Measurements from ENCODE around the gene PDE3A.
"Not testable (repeated sequence)": the region's sequence is repeated elsewhere in the genome, so short reads cannot be mapped to it uniquely, and the experiment has no call there.

PDE3A gene

GRCh38 chr12:20368114-20368650 is at the start of gene PDE3A:
Gene PDE3A, plus strand, starts transcription at chr12:20368537. Its CDS starts 748 bp downstream, at chr12:20369285.
- Mint-ChIP-seq H3K27ac (no peak within 1 kb of the TSS), H3K4me3 (peak within 1 kb of the TSS; percentile 25 to 51), H3K27me3 (peaks cover 32 to 46% of the 10 kb centered on the region in 2 donors), H3K36me3 (no peaks in the 10 kb centered on the region), H3K9me3 (no peaks in the 10 kb centered on the region), H3K4me1 (peaks cover 8 to 24% of the 10 kb centered on the region in 2 donors)
- DNase-seq: no peak
- no peak for ATAC-seq (replicated peaks)

- no peaks in the 10 kb centered on the region for H3K4me1 Mint-ChIP-seq
- H3K4me3 Mint-ChIP-seq: no peak overlapping the region
- H3K36me3 Mint-ChIP-seq: no peaks in the 10 kb centered on the region
- H3K27ac Mint-ChIP-seq: no peak overlapping the region
- no peaks in the 10 kb centered on the region for H3K9me3 Mint-ChIP-seq
- ATAC-seq (replicated peaks): no peak
- no peaks in the 10 kb centered on the region for H3K27me3 Mint-ChIP-seq
- no peak for DNase-seq
Observed at GRCh38 chr12:20319366-20319765, 49.0 kb upstream of the PDE3A start.

- H3K9me3 Mint-ChIP-seq: no peaks in the 10 kb centered on the region
- H3K36me3 Mint-ChIP-seq: no peaks in the 10 kb centered on the region
- H3K27me3 Mint-ChIP-seq: no peaks in the 10 kb centered on the region
- ATAC-seq (replicated peaks): no peak
- no peak for DNase-seq
- no peaks in the 10 kb centered on the region for H3K4me1 Mint-ChIP-seq
- no peak overlapping the region for H3K4me3 Mint-ChIP-seq
- H3K27ac Mint-ChIP-seq: no peak overlapping the region
Observed at GRCh38 chr12:20320552-20320951, 47.8 kb upstream of the PDE3A start.

GRCh38 chr12:20330826-20331505 is 37.4 kb upstream of the PDE3A start:
- H3K9me3 Mint-ChIP-seq: peaks cover 7 to 12% of the 10 kb centered on the region in 2 donors
- not testable (repeated sequence) for H3K4me3 Mint-ChIP-seq; H3K27ac Mint-ChIP-seq; ATAC-seq (replicated peaks); H3K4me1 Mint-ChIP-seq; DNase-seq; H3K27me3 Mint-ChIP-seq; H3K36me3 Mint-ChIP-seq

- H3K36me3 Mint-ChIP-seq: no peaks in the 10 kb centered on the region
- H3K4me1 Mint-ChIP-seq: no peaks in the 10 kb centered on the region
- ATAC-seq (replicated peaks) (no peak), DNase-seq (no peak)
- no peaks in the 10 kb centered on the region for H3K27me3 Mint-ChIP-seq
- peaks cover 5 to 13% of the 10 kb centered on the region in 2 donors for H3K9me3 Mint-ChIP-seq
- no peak overlapping the region for H3K4me3 Mint-ChIP-seq
- H3K27ac Mint-ChIP-seq: no peak overlapping the region
Observed at GRCh38 chr12:20339060-20339459, 29.3 kb upstream of the PDE3A start.

GRCh38 chr12:20342111-20342510 is 26.2 kb upstream of the PDE3A start:
- Mint-ChIP-seq H3K4me1 (no peaks in the 10 kb centered on the region), H3K4me3 (no peak overlapping the region), H3K27me3 (no peaks in the 10 kb centered on the region), H3K36me3 (no peaks in the 10 kb centered on the region), H3K9me3 (peaks cover 0 to 5% of the 10 kb centered on the region in 2 donors), H3K27ac (no peak overlapping the region)
- no peak for DNase-seq
- no peak for ATAC-seq (replicated peaks)

GRCh38 chr12:20345866-20346265 is 22.5 kb upstream of the PDE3A start:
- no peaks in the 10 kb centered on the region for H3K4me1 Mint-ChIP-seq
- no peak overlapping the region for H3K4me3 Mint-ChIP-seq
- H3K27me3 Mint-ChIP-seq: no peaks in the 10 kb centered on the region
- no peak for DNase-seq
- no peaks in the 10 kb centered on the region for H3K9me3 Mint-ChIP-seq
- no peak overlapping the region for H3K27ac Mint-ChIP-seq
- no peaks in the 10 kb centered on the region for H3K36me3 Mint-ChIP-seq
- ATAC-seq (replicated peaks): no peak

GRCh38 chr12:20350026-20350425 is 18.3 kb upstream of the PDE3A start:
- no peaks in the 10 kb centered on the region for H3K36me3 Mint-ChIP-seq
- H3K4me1 Mint-ChIP-seq: no peaks in the 10 kb centered on the region
- H3K4me3 Mint-ChIP-seq: no peak overlapping the region
- DNase-seq: no peak
- no peaks in the 10 kb centered on the region for H3K9me3 Mint-ChIP-seq
- ATAC-seq (replicated peaks): no peak
- no peak overlapping the region for H3K27ac Mint-ChIP-seq
- no peaks in the 10 kb centered on the region for H3K27me3 Mint-ChIP-seq

GRCh38 chr12:20350495-20350894 is 17.8 kb upstream of the PDE3A start:
- DNase-seq (no peak), ATAC-seq (replicated peaks) (no peak)
- H3K4me3 Mint-ChIP-seq: no peak overlapping the region
- H3K4me1 Mint-ChIP-seq: no peaks in the 10 kb centered on the region
- no peaks in the 10 kb centered on the region for H3K27me3 Mint-ChIP-seq
- H3K9me3 Mint-ChIP-seq: peaks cover 0 to 2% of the 10 kb centered on the region in 2 donors
- no peaks in the 10 kb centered on the region for H3K36me3 Mint-ChIP-seq
- no peak overlapping the region for H3K27ac Mint-ChIP-seq

- H3K36me3 Mint-ChIP-seq: no peaks in the 10 kb centered on the region
- no peak for ATAC-seq (replicated peaks)
- H3K27me3 Mint-ChIP-seq: no peaks in the 10 kb centered on the region
- no peak for DNase-seq
- H3K4me3 Mint-ChIP-seq: no peak overlapping the region
- H3K4me1 Mint-ChIP-seq: no peaks in the 10 kb centered on the region
- peaks cover 0 to 2% of the 10 kb centered on the region in 2 donors for H3K9me3 Mint-ChIP-seq
- no peak overlapping the region for H3K27ac Mint-ChIP-seq
Observed at GRCh38 chr12:20351406-20351805, 16.9 kb upstream of the PDE3A start.

GRCh38 chr12:20356048-20356447 is 12.3 kb upstream of the PDE3A start:
- Mint-ChIP-seq H3K4me3 (no peak overlapping the region), H3K27me3 (no peaks in the 10 kb centered on the region), H3K27ac (no peak overlapping the region), H3K9me3 (peaks cover 0 to 2% of the 10 kb centered on the region in 2 donors), H3K4me1 (no peaks in the 10 kb centered on the region), H3K36me3 (no peaks in the 10 kb centered on the region)
- ATAC-seq (replicated peaks) (no peak), DNase-seq (no peak)

- Mint-ChIP-seq H3K4me3 (no peak overlapping the region), H3K27ac (no peak overlapping the region), H3K9me3 (no peaks in the 10 kb centered on the region), H3K36me3 (no peaks in the 10 kb centered on the region), H3K4me1 (no peaks in the 10 kb centered on the region), H3K27me3 (peaks cover 0 to 5% of the 10 kb centered on the region in 2 donors)
- ATAC-seq (replicated peaks): no peak
- no peak for DNase-seq
Observed at GRCh38 chr12:20360407-20360806, 7.9 kb upstream of the PDE3A start.

GRCh38 chr12:20361416-20361815 is 6.9 kb upstream of the PDE3A start:
- H3K36me3 Mint-ChIP-seq: no peaks in the 10 kb centered on the region
- H3K27ac Mint-ChIP-seq: no peak overlapping the region
- ATAC-seq (replicated peaks) (no peak), DNase-seq (no peak)
- H3K9me3 Mint-ChIP-seq: no peaks in the 10 kb centered on the region
- no peak overlapping the region for H3K4me3 Mint-ChIP-seq
- H3K4me1 Mint-ChIP-seq: no peaks in the 10 kb centered on the region
- H3K27me3 Mint-ChIP-seq: peaks cover 0 to 6% of the 10 kb centered on the region in 2 donors

GRCh38 chr12:20364501-20364900 is 3.8 kb upstream of the PDE3A start:
- Mint-ChIP-seq H3K27ac (no peak overlapping the region), H3K27me3 (peaks cover 18 to 34% of the 10 kb centered on the region in 2 donors), H3K36me3 (no peaks in the 10 kb centered on the region), H3K4me3 (no peak overlapping the region), H3K4me1 (peaks cover 5 to 17% of the 10 kb centered on the region in 2 donors), H3K9me3 (no peaks in the 10 kb centered on the region)
- ATAC-seq (replicated peaks) (no peak), DNase-seq (no peak)

- peaks cover 8 to 24% of the 10 kb centered on the region in 2 donors for H3K4me1 Mint-ChIP-seq
- no peaks in the 10 kb centered on the region for H3K9me3 Mint-ChIP-seq
- H3K4me3 Mint-ChIP-seq: no peak overlapping the region
- no peaks in the 10 kb centered on the region for H3K36me3 Mint-ChIP-seq
- H3K27me3 Mint-ChIP-seq: peaks cover 32 to 46% of the 10 kb centered on the region in 2 donors
- H3K27ac Mint-ChIP-seq: no peak overlapping the region
- ATAC-seq (replicated peaks) (no peak), DNase-seq (no peak)
Observed at GRCh38 chr12:20366776-20367409, 1.4 kb upstream of the PDE3A start.

Measured in stimulated activated naive B cell treated with anti-CD40 and anti-IgM and Interleukin-4, amounts not matched to agents 10 μg/mL and 1 μg/mL and 100 μg/mL, for 72 hours (primary cell).